ENCODE measurements around the gene GAB2. TPM values are rescaled to one million over a fixed set of nuclear protein-coding genes. Genes with fewer than 3 reads are reported as not detected.

Gene GAB2
- total RNA-seq, 4 donors from 2014 or later: 22.5 to 32.8 (median 30.1) TPM

GRCh38 chr11:78372114-78372768, 45.4 kb downstream of the GAB2 start:
- intact Hi-C loops (cut with DNase I; ENCODE audit: low total_unique reads): no loop called here
- TF ChIP-seq CTCF (IDR thresholded peaks at IDR 0.05) (no peak), POLR2A (IDR thresholded peaks at IDR 0.05) (no peak)
- H3K4me3 ChIP-seq (ENCODE audit: low read depth, poor library complexity, severe bottlenecking): no peak overlapping the region
- no peak for DNase-seq (ENCODE audit: low spot score in 2 of 2)
- WGBS, 2 donors: 62 to 64% methylated on average over 4 of the region's 4 CpGs

DNA sequence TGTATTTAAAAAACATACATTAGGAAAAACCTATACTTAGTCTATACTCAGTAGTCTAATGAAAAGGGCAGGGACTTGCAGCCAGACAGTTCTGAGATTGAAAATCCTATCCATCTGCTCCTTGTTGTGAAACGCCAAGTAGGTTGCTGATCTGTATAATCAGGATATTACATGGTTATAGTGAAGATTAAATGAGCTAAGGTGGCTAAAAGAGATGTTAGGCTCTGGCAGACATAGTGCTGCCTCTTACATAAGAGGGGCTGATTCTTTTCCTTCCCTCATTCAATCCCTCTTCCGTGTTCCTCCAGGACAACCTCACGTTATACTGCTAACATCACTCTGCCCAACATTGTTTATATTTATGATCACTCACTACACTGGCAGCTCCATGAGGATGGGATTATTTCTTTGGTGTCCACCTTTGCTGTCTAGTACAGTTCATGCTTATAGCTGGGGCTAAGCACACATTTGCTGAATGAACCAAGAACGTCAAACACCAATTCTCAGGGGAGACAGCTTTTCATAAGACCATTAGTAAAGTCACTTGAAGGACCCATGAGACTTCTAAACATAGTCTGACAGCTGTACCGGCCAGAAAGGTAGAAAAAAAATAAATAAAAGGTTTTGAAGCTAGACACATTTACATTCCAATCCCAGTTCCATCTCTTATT, 46.3 kb downstream of the GAB2 start:
- TF ChIP-seq CTCF (IDR thresholded peaks at IDR 0.05) (no peak), POLR2A (IDR thresholded peaks at IDR 0.05) (no peak)
- intact Hi-C loops (cut with DNase I; ENCODE audit: low total_unique reads): no loop called here
- H3K4me3 ChIP-seq (ENCODE audit: low read depth, poor library complexity, severe bottlenecking): no peak overlapping the region
- WGBS, 2 donors: 49 to 57% methylated on average over 5 of the region's 5 CpGs
- no peak for DNase-seq (ENCODE audit: low spot score in 2 of 2)

- no peak overlapping the region for H3K4me3 ChIP-seq (ENCODE audit: low read depth, poor library complexity, severe bottlenecking)
- DNase-seq (ENCODE audit: low spot score in 2 of 2): no peak
- intact Hi-C loops (cut with DNase I; ENCODE audit: low total_unique reads): no loop called here
- no peak for TF ChIP-seq CTCF (IDR thresholded peaks at IDR 0.05)
- no peak for TF ChIP-seq POLR2A (IDR thresholded peaks at IDR 0.05)
- 58 to 61% methylated on average over 7 of the region's 7 CpGs for WGBS, 2 donors
Observed at GRCh38 chr11:78370406-78371172, 47.0 kb downstream of the GAB2 start.

- TF ChIP-seq CTCF (IDR thresholded peaks at IDR 0.05) (no peak), POLR2A (IDR thresholded peaks at IDR 0.05) (no peak)
- DNase-seq (ENCODE audit: low spot score in 2 of 2): no peak
- no peak overlapping the region for H3K4me3 ChIP-seq (ENCODE audit: low read depth, poor library complexity, severe bottlenecking)
- 19 to 28% methylated on average over 2 of the region's 2 CpGs for WGBS, 2 donors
- intact Hi-C loops (cut with DNase I; ENCODE audit: low total_unique reads): loop anchor here (5.0 kb wide), 1 partner anchor 1263 kb away; the partner anchor contains the start of gene OMP
Observed at GRCh38 chr11:78365381-78365792, 52.2 kb downstream of the GAB2 start.

DNA sequence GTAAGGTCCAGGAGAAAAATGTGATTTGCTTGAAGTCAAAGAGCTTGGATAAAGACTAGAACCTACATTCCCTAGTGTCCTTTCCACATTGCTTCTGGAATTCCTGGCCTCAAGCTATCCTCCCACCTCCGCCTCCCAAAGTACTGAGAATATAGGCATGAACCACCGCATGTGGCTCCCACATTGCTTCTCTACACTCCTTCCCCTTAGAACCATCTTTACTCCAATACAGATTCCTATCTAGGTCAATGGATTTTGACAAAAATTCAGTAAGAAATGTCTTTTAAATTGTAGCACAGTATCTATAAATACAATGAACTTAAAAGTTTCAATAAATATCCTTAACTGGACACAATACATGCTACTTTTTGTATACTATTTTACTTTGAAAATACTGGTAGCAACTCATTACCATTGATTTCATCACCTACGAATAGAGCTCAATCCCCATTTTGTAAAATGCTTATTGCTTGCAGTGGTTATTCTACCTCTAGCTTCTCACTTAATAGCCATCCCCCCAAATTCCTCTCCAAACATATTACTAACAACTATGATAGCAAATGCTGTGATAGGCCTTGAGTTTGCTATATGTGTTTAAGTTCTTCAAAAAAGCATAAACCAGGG, 53.4 kb downstream of the GAB2 start:
- WGBS, 2 donors: 92 to 93% methylated on average over 3 of the region's 3 CpGs
- no peak for DNase-seq (ENCODE audit: low spot score in 2 of 2)
- no peak for TF ChIP-seq CTCF (IDR thresholded peaks at IDR 0.05)
- no peak for TF ChIP-seq POLR2A (IDR thresholded peaks at IDR 0.05)
- intact Hi-C loops (cut with DNase I; ENCODE audit: low total_unique reads): no loop called here
- H3K4me3 ChIP-seq (ENCODE audit: low read depth, poor library complexity, severe bottlenecking): no peak overlapping the region

All from lower leg skin (tissue), 4 donors.